IMR-90 (cell line): ENCODE results near the gene ECSCR.

Experiments
- CTCF ChIP-seq: conservative IDR thresholded peaks from 2 replicates; pipeline ENCODE4 v1.5.1; 2012; ENCODE audit warnings: mild to moderate bottlenecking, low read depth, low read length, improper control_type of control experiment
- MAFK ChIP-seq: IDR thresholded peaks from 2 replicates; pipeline ENCODE4 v1.6.1; 2012; ENCODE audit warnings: low read depth, low read length, improper control_type of control experiment
- NFE2L2 ChIP-seq: fragments of 150-350 bp; IDR thresholded peaks from 2 replicates; pipeline ENCODE4 v1.6.1; 2016; ENCODE audit warnings: low read depth, mild to moderate bottlenecking, low read length
- RAD21 ChIP-seq: IDR thresholded peaks from 2 replicates; pipeline ENCODE4 v1.6.1; 2012; ENCODE audit warnings: low read length, improper control_type of control experiment
- RCOR1 ChIP-seq: IDR thresholded peaks from 2 replicates; pipeline ENCODE4 v1.6.1; 2012; ENCODE audit warnings: mild to moderate bottlenecking, low read length, improper control_type of control experiment; ENCODE audit not compliant: insufficient replicate concordance

GRCh38 chr5:139403787-139404483 lies 58.6 kb downstream of the ECSCR start, which contains the start of gene SPATA24:
- TF ChIP-seq CTCF (no peak), RCOR1 (no peak), MAFK (peak; percentile 43; the same call in 1 of the 2 replicates), NFE2L2 (no peak; the same call in 1 of the 2 replicates), RAD21 (no peak)
